WTC11 (cell line): Measurements from ENCODE around the gene SARM1.

Experiments used
- CTCF ChIP-seq: fragments of 200-600 bp; IDR thresholded peaks from 2 replicates; pipeline ENCODE4 v1.8.0; 2022; ENCODE audit warnings: antibody characterized with exemption
- TP53 ChIP-seq: sonication (generic); formaldehyde crosslinking; IDR thresholded peaks from 2 replicates; pipeline ENCODE4 v1.8.1; 2023; ENCODE audit warnings: mild to moderate bottlenecking, missing genetic modification reagents
- ZBTB21 ChIP-seq: sonication (generic); formaldehyde crosslinking; IDR thresholded peaks from 2 replicates; pipeline ENCODE4 v1.8.1; 2023; ENCODE audit warnings: mild to moderate bottlenecking, missing genetic modification reagents, borderline replicate concordance
- TF ChIP-seq, protein P1 (sequence below): sonication (generic); formaldehyde crosslinking; IDR thresholded peaks from 2 replicates; pipeline ENCODE4 v1.8.1; 2022; ENCODE audit warnings: low read depth, mild to moderate bottlenecking, moderate library complexity, missing genetic modification reagents, borderline replicate concordance
- TF ChIP-seq, protein P2 (sequence below): sonication (generic); formaldehyde crosslinking; IDR thresholded peaks from 2 replicates; pipeline ENCODE4 v1.8.0; 2022; ENCODE audit warnings: mild to moderate bottlenecking, missing genetic modification reagents

- no peak for TF ChIP-seq CTCF
- TF ChIP-seq, protein P1, sequence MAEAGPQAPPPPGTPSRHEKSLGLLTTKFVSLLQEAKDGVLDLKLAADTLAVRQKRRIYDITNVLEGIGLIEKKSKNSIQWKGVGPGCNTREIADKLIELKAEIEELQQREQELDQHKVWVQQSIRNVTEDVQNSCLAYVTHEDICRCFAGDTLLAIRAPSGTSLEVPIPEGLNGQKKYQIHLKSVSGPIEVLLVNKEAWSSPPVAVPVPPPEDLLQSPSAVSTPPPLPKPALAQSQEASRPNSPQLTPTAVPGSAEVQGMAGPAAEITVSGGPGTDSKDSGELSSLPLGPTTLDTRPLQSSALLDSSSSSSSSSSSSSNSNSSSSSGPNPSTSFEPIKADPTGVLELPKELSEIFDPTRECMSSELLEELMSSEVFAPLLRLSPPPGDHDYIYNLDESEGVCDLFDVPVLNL (CRISPR knock-in tag): no peak
- TF ChIP-seq, protein P2, sequence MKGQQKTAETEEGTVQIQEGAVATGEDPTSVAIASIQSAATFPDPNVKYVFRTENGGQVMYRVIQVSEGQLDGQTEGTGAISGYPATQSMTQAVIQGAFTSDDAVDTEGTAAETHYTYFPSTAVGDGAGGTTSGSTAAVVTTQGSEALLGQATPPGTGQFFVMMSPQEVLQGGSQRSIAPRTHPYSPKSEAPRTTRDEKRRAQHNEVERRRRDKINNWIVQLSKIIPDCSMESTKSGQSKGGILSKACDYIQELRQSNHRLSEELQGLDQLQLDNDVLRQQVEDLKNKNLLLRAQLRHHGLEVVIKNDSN: no peak
- no peak for TF ChIP-seq ZBTB21 (CRISPR knock-in tag)
- no peak for TF ChIP-seq TP53
These were observed 78.4 kb downstream of the SARM1 start for GRCh38 chr17:28449859-28450258.
